Caco-2 (cell line): Measurements from ENCODE around the gene GRIK3. TPM values are rescaled to one million over a fixed set of nuclear protein-coding genes. Genes with fewer than 3 reads are reported as not detected.

ENCODE experiments used
- BruUV-seq: library from RNA; stranded (reverse); fragments of 400-500 nt; replicated peaks from 2 replicates; lab custom pipeline; 2021; lab: Mats Ljungman, UMichigan
- CTCF ChIA-PET: fragments of 300-600 bp; sonication (Branson Sonifier 250); formaldehyde crosslinking; loops from one replicate; lab custom pipeline; 2022; ENCODE audit warnings: antibody characterized with exemption; lab: Charles Lee
- POLR2A ChIA-PET: fragments of 300-600 bp; sonication (Branson Sonifier 250); formaldehyde crosslinking; loops from one replicate; lab custom pipeline; 2022; ENCODE audit warnings: antibody characterized with exemption; lab: Charles Lee
- DNase-seq, 2 experiments: peaks; one replicate each; pipeline versions ENCODE4 v3.0.0 to v3.0.0-alpha.2; 2020 to 2022
- H3K27me3 ChIP-seq: replicated peaks from 2 replicates; pipeline ENCODE4 v1.6.0; 2011; ENCODE audit warnings: low read length; ENCODE audit not compliant: control insufficient read depth, insufficient read depth
- H3K36me3 ChIP-seq: 2 replicates; pipeline ENCODE4 v1.5.1; 2011; ENCODE audit warnings: low read length; ENCODE audit not compliant: control insufficient read depth, insufficient read depth
- H3K4me1 ChIP-seq: fragments of 250-450 bp; sonication (Bioruptor Pico); 2 replicates; pipeline ENCODE4 v1.5.1; 2020; ENCODE audit warnings: mild to moderate bottlenecking
- H3K4me3 ChIP-seq: 2 replicates; pipeline ENCODE4 v1.5.1; 2011; ENCODE audit warnings: low read depth, mild to moderate bottlenecking, control low read depth, low read length
- H3K9me3 ChIP-seq: fragments of 250-450 bp; sonication (Bioruptor Pico); 2 replicates; pipeline ENCODE4 v1.5.1; 2020; ENCODE audit warnings: mild to moderate bottlenecking, moderate library complexity
- H3K27ac Mint-ChIP-seq: one replicate; pipeline ENCODE4 v1.8.0; 2022; ENCODE audit warnings: mixed read lengths; ENCODE audit not compliant: unreplicated experiment
- H3K27me3 Mint-ChIP-seq: one replicate; pipeline ENCODE4 v1.8.0; 2022; ENCODE audit warnings: mixed read lengths; ENCODE audit not compliant: insufficient read depth, unreplicated experiment
- H3K36me3 Mint-ChIP-seq: one replicate; pipeline ENCODE4 v1.8.0; 2022; ENCODE audit warnings: mild to moderate bottlenecking, mixed read lengths; ENCODE audit not compliant: insufficient read depth, unreplicated experiment
- H3K4me1 Mint-ChIP-seq: one replicate; pipeline ENCODE4 v1.8.0; 2022; ENCODE audit warnings: low read depth, mixed read lengths; ENCODE audit not compliant: unreplicated experiment
- H3K4me3 Mint-ChIP-seq: one replicate; pipeline ENCODE4 v1.8.0; 2022; ENCODE audit warnings: mild to moderate bottlenecking, moderate library complexity, mixed read lengths; ENCODE audit not compliant: unreplicated experiment
- H3K9me3 Mint-ChIP-seq: one replicate; pipeline ENCODE4 v1.8.0; 2022; ENCODE audit warnings: mixed read lengths; ENCODE audit not compliant: unreplicated experiment
- intact Hi-C: fragments of 100-400 bp; cut with micrococcal nuclease; formaldehyde crosslinking; loops from one replicate; pipeline ENCODE4 v1.10.0; 2022; ENCODE audit not compliant: unreplicated experiment
- total RNA-seq: library from RNA; stranded (reverse); gene quantifications from 2 replicates; pipeline ENCODE4 v1.2.3, GENCODE V29; 2022
- TF ChIP-seq, protein P1 (sequence below), 2 experiments: fragments of 200-600 bp in 1 of 2; IDR thresholded peaks; 1 replicate in 1 of 2; 2 replicates in 1 of 2; pipeline versions ENCODE4 v1.5.1 to v1.8.0; 2011 to 2022; ENCODE audit warnings: antibody characterized with exemption in 1 of 2, control low read depth in 1 of 2, inconsistent platforms in 1 of 2, low read depth in 1 of 2, low read length in 1 of 2, mild to moderate bottlenecking in 1 of 2, moderate library complexity in 1 of 2; ENCODE audit not compliant: insufficient read depth in 1 of 2, severe bottlenecking in 1 of 2, unreplicated experiment in 1 of 2

GRIK3 gene
- total RNA-seq, 1 experiment from 2014 or later, result not detected

DNA sequence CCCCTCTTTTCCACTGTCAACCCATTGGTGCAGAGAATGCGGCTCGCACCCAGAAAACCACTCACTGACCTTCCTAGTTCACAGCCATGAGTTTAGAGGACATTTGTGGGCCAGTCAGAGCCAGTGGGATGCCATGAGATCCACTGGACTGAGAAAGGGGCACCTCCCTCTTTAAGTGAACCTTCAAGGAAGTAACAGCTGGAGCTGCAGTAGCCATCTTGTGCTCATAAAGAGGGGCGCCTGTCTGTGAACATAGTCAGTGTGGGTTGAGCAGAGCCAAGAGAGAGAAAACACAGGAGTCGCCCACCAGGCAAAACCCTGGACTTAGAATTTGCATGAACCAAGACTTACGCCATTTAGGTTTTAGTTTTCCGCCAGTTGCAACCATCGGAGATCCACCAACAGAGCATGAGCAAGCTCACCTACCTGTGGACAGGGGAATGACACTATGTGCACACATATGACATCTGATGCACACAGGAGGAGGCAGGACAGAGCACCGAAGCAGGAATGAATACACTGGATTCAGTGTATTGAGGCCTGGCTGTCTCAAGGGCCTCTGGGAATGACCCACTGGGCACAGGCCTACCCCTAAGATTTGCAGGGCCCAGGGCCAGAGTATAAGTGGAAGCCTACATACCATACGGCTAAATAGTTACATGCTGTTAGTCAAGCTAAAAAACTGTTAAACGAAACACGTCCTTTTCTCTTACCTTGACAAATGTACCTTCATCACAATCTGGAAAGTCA, 151.6 kb downstream of the GRIK3 start:
- intact Hi-C loops, result no loop called here
- Mint-ChIP-seq H3K4me1 (no peaks in the 10 kb centered on the region), H3K9me3 (no peaks in the 10 kb centered on the region), H3K36me3 (no peaks in the 10 kb centered on the region), H3K4me3 (no peak overlapping the region), H3K27ac (no peak overlapping the region), H3K27me3 (peaks cover 28% of the 10 kb centered on the region)
- CTCF ChIA-PET, result no interaction called here
- BruUV-seq, result no TSS peak
- POLR2A ChIA-PET, result no interaction called here
- Histone ChIP-seq H3K9me3 (no peaks in the 10 kb centered on the region), H3K4me3 (no peak overlapping the region), H3K4me1 (no peaks in the 10 kb centered on the region), H3K27me3 (no peaks in the 10 kb centered on the region), H3K36me3 (no peaks in the 10 kb centered on the region)
- TF ChIP-seq, protein P1, sequence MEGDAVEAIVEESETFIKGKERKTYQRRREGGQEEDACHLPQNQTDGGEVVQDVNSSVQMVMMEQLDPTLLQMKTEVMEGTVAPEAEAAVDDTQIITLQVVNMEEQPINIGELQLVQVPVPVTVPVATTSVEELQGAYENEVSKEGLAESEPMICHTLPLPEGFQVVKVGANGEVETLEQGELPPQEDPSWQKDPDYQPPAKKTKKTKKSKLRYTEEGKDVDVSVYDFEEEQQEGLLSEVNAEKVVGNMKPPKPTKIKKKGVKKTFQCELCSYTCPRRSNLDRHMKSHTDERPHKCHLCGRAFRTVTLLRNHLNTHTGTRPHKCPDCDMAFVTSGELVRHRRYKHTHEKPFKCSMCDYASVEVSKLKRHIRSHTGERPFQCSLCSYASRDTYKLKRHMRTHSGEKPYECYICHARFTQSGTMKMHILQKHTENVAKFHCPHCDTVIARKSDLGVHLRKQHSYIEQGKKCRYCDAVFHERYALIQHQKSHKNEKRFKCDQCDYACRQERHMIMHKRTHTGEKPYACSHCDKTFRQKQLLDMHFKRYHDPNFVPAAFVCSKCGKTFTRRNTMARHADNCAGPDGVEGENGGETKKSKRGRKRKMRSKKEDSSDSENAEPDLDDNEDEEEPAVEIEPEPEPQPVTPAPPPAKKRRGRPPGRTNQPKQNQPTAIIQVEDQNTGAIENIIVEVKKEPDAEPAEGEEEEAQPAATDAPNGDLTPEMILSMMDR (IDR thresholded peaks at IDR 0.05; ENCODE audit: insufficient read depth in 1 of 2, low read depth in 1 of 2, low read length in 1 of 2, severe bottlenecking in 1 of 2, unreplicated experiment in 1 of 2), result no peak
- DNase-seq, result no peak

DNA sequence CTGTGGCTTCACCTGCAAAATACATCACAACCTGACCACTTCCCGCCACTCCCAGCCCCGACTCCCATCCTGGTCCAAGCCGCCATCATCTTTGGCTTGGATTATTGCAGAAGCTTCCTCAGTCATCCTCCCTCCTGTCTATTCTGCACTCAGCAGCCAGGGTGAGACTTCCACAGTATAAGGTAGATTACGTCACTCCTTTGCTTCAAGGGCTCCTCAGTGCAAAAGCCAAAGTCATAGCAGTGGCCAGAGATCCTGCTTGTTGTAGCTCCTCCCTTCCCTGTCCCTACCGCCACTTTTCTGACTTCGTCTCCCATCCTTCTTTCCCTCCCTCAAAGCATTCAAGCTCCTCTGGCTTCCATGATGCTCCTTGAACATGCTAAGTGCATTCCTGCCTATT, 152.8 kb downstream of the GRIK3 start:
- Mint-ChIP-seq H3K4me3 (no peak overlapping the region), H3K36me3 (no peaks in the 10 kb centered on the region), H3K27ac (no peak overlapping the region), H3K9me3 (no peaks in the 10 kb centered on the region), H3K27me3 (peaks cover 35% of the 10 kb centered on the region), H3K4me1 (no peaks in the 10 kb centered on the region)
- Histone ChIP-seq H3K4me1 (no peaks in the 10 kb centered on the region), H3K9me3 (no peaks in the 10 kb centered on the region), H3K4me3 (no peak overlapping the region), H3K27me3 (no peaks in the 10 kb centered on the region), H3K36me3 (no peaks in the 10 kb centered on the region)
- intact Hi-C loops, result no loop called here
- TF ChIP-seq, protein P1 (IDR thresholded peaks at IDR 0.05; ENCODE audit: insufficient read depth in 1 of 2, low read depth in 1 of 2, low read length in 1 of 2, severe bottlenecking in 1 of 2, unreplicated experiment in 1 of 2), result no peak
- ChIA-PET CTCF (no interaction called here), POLR2A (no interaction called here)
- DNase-seq, result no peak
- no TSS peak for BruUV-seq

DNA sequence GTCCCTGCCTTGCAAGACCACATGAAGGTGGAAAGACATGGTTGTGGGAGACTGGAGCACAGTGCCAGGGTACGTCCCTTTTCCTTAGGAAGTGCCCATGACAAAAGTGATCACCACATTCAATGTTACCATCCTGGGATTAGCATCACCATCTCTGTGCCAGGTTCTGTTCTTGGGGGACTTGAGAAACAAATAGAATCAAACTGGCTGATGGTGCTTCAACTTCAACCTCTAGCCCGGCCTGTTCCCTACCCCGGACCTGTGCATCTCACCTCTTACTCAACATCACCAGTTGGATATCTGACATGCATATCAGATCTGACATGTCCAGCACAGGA, 153.3 kb downstream of the GRIK3 start:
- no peaks in the 10 kb centered on the region for H3K4me1 ChIP-seq
- ChIA-PET CTCF (no interaction called here), POLR2A (no interaction called here)
- no peaks in the 10 kb centered on the region for H3K9me3 ChIP-seq
- no peak for DNase-seq
- intact Hi-C loops, result no loop called here
- H3K36me3 ChIP-seq, result no peaks in the 10 kb centered on the region
- peaks cover 35% of the 10 kb centered on the region for H3K27me3 Mint-ChIP-seq
- H3K27ac Mint-ChIP-seq, result no peak overlapping the region
- H3K4me3 ChIP-seq, result no peak overlapping the region
- no peak overlapping the region for H3K4me3 Mint-ChIP-seq
- no TSS peak for BruUV-seq
- H3K4me1 Mint-ChIP-seq, result no peaks in the 10 kb centered on the region
- H3K9me3 Mint-ChIP-seq, result no peaks in the 10 kb centered on the region
- no peaks in the 10 kb centered on the region for H3K36me3 Mint-ChIP-seq
- TF ChIP-seq, protein P1 (IDR thresholded peaks at IDR 0.05; ENCODE audit: insufficient read depth in 1 of 2, low read depth in 1 of 2, low read length in 1 of 2, severe bottlenecking in 1 of 2, unreplicated experiment in 1 of 2), result no peak
- no peaks in the 10 kb centered on the region for H3K27me3 ChIP-seq
